GM12878 (cell line): ENCODE measurements around the gene TNFRSF8. TPM values are rescaled to one million over a fixed set of nuclear protein-coding genes. Genes with fewer than 3 reads are reported as not detected.

Experiments used
- BACH1 ChIP-seq: fragments of 450-650 bp; IDR thresholded peaks from 2 replicates; pipeline ENCODE4 v1.6.1; 2017; ENCODE audit warnings: mild to moderate bottlenecking, borderline replicate concordance
- BCL11A ChIP-seq: IDR thresholded peaks from 2 replicates; pipeline ENCODE4 v1.6.1; 2011; ENCODE audit warnings: low read depth, low read length
- EED ChIP-seq: sonication (generic); IDR thresholded peaks from 2 replicates; pipeline ENCODE4 v1.6.1; 2016; ENCODE audit warnings: antibody characterized with exemption, low read depth
- EGR1 ChIP-seq, 2 experiments: IDR thresholded peaks; 1 replicate in 1 of 2; 2 replicates in 1 of 2; pipeline ENCODE4 v1.6.1; 2011 to 2012; ENCODE audit warnings: low read depth in 2 of 2, low read length in 2 of 2, borderline replicate concordance in 1 of 2, mild to moderate bottlenecking in 1 of 2, moderate library complexity in 1 of 2
- FOS ChIP-seq: IDR thresholded peaks from 3 replicates; pipeline ENCODE4 v1.6.1; 2011; ENCODE audit warnings: borderline replicate concordance; ENCODE audit not compliant: insufficient read length; ENCODE audit errors: extremely low read depth
- FOXK2 ChIP-seq: fragments of 450-650 bp; IDR thresholded peaks from 2 replicates; pipeline ENCODE4 v1.6.1; 2017; ENCODE audit warnings: mild to moderate bottlenecking, moderate library complexity
- GABPA ChIP-seq: IDR thresholded peaks from 2 replicates; pipeline ENCODE4 v1.6.1; 2014; ENCODE audit warnings: antibody characterized with exemption, low read depth, mild to moderate bottlenecking, inconsistent platforms
- HDAC6 ChIP-seq: fragments of 200-600 bp; sonication (generic); IDR thresholded peaks from one replicate; pipeline ENCODE4 v1.8.0; 2017; ENCODE audit warnings: antibody characterized with exemption; ENCODE audit not compliant: unreplicated experiment
- KDM1A ChIP-seq: fragments of 200-600 bp; sonication (generic); IDR thresholded peaks from 2 replicates; pipeline ENCODE4 v1.6.1; 2016; ENCODE audit warnings: borderline replicate concordance
- LARP7 ChIP-seq: fragments of 450-650 bp; IDR thresholded peaks from 2 replicates; pipeline ENCODE4 v1.6.1; 2017; ENCODE audit warnings: mild to moderate bottlenecking
- MYC ChIP-seq: IDR thresholded peaks from 2 replicates; pipeline ENCODE4 v1.6.1; 2011; ENCODE audit warnings: mild to moderate bottlenecking, low read length, moderate library complexity, inconsistent platforms; ENCODE audit not compliant: insufficient read depth, insufficient replicate concordance, insufficient read length, severe bottlenecking
- NFXL1 ChIP-seq: fragments of 450-650 bp; IDR thresholded peaks from 2 replicates; pipeline ENCODE4 v1.6.1; 2017; ENCODE audit warnings: antibody characterized with exemption, mild to moderate bottlenecking, borderline replicate concordance
- YY1 ChIP-seq: IDR thresholded peaks from 2 replicates; pipeline ENCODE4 v1.6.1; 2011; ENCODE audit warnings: low read depth, mild to moderate bottlenecking, low read length
- polyA plus RNA-seq, 11 experiments: library from polyadenylated mRNA; depleted of rRNA in 4 of 11; unstranded in 6 of 11; stranded (reverse) in 5 of 11; fragments of >200 nt; fragmentation: Nextera tagmentation in 4 of 11; fragmentation: Illumina TruSeq in 1 of 11; extraction: Ambion mirVana in 4 of 11; extraction: Trizol in 1 of 11; gene quantifications; 1 replicate in 1 of 11; 2 replicates in 10 of 11; pipeline versions ENCODE4 v1.2.1 to v1.2.3, GENCODE V29; 2011 to 2016; ENCODE audit warnings: inconsistent platforms in 2 of 11, missing spikeins in 2 of 11, low read depth in 1 of 11
- total RNA-seq, 4 experiments: library from RNA; depleted of rRNA in 3 of 4; stranded (reverse); fragments of >200 nt in 3 of 4; fragmentation: Illumina TruSeq in 1 of 4; extraction: Trizol in 1 of 4; gene quantifications; 2 replicates each; pipeline versions ENCODE4 v1.2.1 to v1.2.3, GENCODE V29; 2013 to 2021
- TF ChIP-seq, protein P1 (sequence below): fragments of 450-650 bp; IDR thresholded peaks from 2 replicates; pipeline ENCODE4 v1.6.1; 2016; ENCODE audit warnings: mild to moderate bottlenecking
- TF ChIP-seq, protein P2 (sequence below): fragments of 150-350 bp; IDR thresholded peaks from 2 replicates; pipeline ENCODE4 v1.6.1; 2014; ENCODE audit warnings: mild to moderate bottlenecking, low read depth, low read length
- TF ChIP-seq, protein P3 (sequence below): fragments of 450-650 bp; IDR thresholded peaks from 2 replicates; pipeline ENCODE4 v1.6.1; 2018; ENCODE audit warnings: borderline replicate concordance, mild to moderate bottlenecking; ENCODE audit not compliant: partially characterized antibody
- TF ChIP-seq, protein P4 (sequence below): IDR thresholded peaks from 2 replicates; pipeline ENCODE4 v1.6.1; 2012; ENCODE audit warnings: improper control_type of control experiment, low read depth, low read length; ENCODE audit not compliant: insufficient replicate concordance

Gene TNFRSF8
- total and polyA plus RNA-seq, 10 of the 15 experiments (the other 5 are each of a cell fraction or from before 2014, with no cell fraction given) = 9.8 to 114 (median 58.8) TPM

DNA sequence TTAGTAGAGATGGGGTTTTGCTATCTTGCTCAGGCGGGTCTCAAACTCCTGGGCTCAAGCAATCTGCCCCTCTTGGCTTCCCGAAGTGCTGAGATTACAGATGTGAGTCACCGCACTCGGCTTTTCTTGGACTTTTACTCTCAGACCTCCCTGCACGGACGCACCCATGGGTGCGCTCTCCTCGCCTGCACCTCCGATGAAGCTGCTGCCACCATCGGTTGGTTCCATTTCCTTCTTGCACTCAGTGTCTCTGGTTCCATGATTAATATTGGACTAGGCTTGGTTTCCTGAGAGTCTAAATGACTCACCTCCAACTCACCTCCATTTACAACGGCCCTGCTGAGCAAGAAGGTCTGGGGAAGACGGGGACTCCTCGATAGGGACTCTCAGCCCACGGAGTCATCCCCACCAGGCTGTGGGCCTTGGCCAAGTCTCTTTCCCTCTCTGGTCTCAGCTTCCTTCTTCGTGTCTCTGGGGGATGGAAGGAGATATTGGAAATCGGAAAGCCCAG, 6.7 kb upstream of the TNFRSF8 start (continued):
- TF ChIP-seq FOS (no peak), YY1 (peak; percentile 59), KDM1A (no peak), HDAC6 (no peak), EGR1 (IDR thresholded peaks at IDR 0.05; ENCODE audit: borderline replicate concordance in 1 of 2, low read depth in 2 of 2, low read length in 2 of 2) (peak in 1 of 2 experiments; percentile 16; a peak in 1 of 3 replicates), MYC (no peak), BCL11A (peak; percentile 77), EED (peak; percentile 97), GABPA (no peak), FOXK2 (no peak), BACH1 (0 out of 2 replicates have a peak, but pooled peaks have one; percentile 37), LARP7 (no peak), NFXL1 (no peak; the same call in 1 of the 2 replicates)
- TF ChIP-seq, protein P1, sequence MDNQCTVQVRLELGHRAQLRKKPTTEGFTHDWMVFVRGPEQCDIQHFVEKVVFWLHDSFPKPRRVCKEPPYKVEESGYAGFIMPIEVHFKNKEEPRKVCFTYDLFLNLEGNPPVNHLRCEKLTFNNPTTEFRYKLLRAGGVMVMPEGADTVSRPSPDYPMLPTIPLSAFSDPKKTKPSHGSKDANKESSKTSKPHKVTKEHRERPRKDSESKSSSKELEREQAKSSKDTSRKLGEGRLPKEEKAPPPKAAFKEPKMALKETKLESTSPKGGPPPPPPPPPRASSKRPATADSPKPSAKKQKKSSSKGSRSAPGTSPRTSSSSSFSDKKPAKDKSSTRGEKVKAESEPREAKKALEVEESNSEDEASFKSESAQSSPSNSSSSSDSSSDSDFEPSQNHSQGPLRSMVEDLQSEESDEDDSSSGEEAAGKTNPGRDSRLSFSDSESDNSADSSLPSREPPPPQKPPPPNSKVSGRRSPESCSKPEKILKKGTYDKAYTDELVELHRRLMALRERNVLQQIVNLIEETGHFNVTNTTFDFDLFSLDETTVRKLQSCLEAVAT = no peak
- TF ChIP-seq, protein P2, sequence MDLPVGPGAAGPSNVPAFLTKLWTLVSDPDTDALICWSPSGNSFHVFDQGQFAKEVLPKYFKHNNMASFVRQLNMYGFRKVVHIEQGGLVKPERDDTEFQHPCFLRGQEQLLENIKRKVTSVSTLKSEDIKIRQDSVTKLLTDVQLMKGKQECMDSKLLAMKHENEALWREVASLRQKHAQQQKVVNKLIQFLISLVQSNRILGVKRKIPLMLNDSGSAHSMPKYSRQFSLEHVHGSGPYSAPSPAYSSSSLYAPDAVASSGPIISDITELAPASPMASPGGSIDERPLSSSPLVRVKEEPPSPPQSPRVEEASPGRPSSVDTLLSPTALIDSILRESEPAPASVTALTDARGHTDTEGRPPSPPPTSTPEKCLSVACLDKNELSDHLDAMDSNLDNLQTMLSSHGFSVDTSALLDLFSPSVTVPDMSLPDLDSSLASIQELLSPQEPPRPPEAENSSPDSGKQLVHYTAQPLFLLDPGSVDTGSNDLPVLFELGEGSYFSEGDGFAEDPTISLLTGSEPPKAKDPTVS = no peak
- TF ChIP-seq, protein P3, sequence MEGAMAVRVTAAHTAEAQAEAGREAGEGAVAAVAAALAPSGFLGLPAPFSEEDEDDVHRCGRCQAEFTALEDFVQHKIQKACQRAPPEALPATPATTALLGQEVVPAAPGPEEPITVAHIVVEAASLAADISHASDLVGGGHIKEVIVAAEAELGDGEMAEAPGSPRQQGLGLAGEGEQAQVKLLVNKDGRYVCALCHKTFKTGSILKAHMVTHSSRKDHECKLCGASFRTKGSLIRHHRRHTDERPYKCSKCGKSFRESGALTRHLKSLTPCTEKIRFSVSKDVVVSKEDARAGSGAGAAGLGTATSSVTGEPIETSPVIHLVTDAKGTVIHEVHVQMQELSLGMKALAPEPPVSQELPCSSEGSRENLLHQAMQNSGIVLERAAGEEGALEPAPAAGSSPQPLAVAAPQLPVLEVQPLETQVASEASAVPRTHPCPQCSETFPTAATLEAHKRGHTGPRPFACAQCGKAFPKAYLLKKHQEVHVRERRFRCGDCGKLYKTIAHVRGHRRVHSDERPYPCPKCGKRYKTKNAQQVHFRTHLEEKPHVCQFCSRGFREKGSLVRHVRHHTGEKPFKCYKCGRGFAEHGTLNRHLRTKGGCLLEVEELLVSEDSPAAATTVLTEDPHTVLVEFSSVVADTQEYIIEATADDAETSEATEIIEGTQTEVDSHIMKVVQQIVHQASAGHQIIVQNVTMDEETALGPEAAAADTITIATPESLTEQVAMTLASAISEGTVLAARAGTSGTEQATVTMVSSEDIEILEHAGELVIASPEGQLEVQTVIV = no peak
- TF ChIP-seq, protein P4, sequence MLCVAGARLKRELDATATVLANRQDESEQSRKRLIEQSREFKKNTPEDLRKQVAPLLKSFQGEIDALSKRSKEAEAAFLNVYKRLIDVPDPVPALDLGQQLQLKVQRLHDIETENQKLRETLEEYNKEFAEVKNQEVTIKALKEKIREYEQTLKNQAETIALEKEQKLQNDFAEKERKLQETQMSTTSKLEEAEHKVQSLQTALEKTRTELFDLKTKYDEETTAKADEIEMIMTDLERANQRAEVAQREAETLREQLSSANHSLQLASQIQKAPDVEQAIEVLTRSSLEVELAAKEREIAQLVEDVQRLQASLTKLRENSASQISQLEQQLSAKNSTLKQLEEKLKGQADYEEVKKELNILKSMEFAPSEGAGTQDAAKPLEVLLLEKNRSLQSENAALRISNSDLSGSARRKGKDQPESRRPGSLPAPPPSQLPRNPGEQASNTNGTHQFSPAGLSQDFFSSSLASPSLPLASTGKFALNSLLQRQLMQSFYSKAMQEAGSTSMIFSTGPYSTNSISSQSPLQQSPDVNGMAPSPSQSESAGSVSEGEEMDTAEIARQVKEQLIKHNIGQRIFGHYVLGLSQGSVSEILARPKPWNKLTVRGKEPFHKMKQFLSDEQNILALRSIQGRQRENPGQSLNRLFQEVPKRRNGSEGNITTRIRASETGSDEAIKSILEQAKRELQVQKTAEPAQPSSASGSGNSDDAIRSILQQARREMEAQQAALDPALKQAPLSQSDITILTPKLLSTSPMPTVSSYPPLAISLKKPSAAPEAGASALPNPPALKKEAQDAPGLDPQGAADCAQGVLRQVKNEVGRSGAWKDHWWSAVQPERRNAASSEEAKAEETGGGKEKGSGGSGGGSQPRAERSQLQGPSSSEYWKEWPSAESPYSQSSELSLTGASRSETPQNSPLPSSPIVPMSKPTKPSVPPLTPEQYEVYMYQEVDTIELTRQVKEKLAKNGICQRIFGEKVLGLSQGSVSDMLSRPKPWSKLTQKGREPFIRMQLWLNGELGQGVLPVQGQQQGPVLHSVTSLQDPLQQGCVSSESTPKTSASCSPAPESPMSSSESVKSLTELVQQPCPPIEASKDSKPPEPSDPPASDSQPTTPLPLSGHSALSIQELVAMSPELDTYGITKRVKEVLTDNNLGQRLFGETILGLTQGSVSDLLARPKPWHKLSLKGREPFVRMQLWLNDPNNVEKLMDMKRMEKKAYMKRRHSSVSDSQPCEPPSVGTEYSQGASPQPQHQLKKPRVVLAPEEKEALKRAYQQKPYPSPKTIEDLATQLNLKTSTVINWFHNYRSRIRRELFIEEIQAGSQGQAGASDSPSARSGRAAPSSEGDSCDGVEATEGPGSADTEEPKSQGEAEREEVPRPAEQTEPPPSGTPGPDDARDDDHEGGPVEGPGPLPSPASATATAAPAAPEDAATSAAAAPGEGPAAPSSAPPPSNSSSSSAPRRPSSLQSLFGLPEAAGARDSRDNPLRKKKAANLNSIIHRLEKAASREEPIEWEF = no peak
